Peyer's patch (tissue), 4 donors: ENCODE results near the gene SAAL1.

ENCODE experiments used
- POLR2A ChIP-seq, 2 donors: fragments of 450-650 bp; IDR thresholded peaks; one replicate each; pipeline ENCODE4 v1.5.1; 2017; ENCODE audit warnings: antibody characterized with exemption in 2 of 2, mild to moderate bottlenecking in 2 of 2, moderate library complexity in 2 of 2
- TF ChIP-seq, protein P1 (sequence below), 6 experiments: fragments of 450-650 bp in 4 of 6; fragments of 200-600 bp in 2 of 6; sonication (generic) in 1 of 6; IDR thresholded peaks; one replicate each; pipeline ENCODE4 v1.5.1; 2017 to 2019; ENCODE audit warnings: antibody characterized with exemption in 6 of 6, mild to moderate bottlenecking in 3 of 6, moderate library complexity in 1 of 6

DNA sequence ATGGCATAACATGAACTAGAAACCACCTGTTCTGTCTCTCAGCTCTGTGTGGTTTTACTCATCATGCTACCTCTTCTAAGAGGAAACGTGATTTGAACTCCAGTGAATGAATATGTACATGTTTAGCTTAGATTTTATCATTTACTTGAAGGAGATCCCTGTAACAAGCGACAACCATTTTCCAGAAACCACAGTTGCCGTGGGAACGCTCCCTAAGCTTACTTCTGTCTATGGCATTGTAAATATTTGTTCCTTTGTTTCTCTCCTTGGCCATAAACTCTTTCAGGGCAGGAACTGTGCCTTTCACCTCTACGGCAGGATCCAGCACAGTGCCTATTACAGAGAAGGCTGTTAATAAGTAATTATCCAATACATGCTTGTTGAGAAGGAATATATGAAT is 42.8 kb downstream of the SAAL1 start:
- TF ChIP-seq, protein P1, sequence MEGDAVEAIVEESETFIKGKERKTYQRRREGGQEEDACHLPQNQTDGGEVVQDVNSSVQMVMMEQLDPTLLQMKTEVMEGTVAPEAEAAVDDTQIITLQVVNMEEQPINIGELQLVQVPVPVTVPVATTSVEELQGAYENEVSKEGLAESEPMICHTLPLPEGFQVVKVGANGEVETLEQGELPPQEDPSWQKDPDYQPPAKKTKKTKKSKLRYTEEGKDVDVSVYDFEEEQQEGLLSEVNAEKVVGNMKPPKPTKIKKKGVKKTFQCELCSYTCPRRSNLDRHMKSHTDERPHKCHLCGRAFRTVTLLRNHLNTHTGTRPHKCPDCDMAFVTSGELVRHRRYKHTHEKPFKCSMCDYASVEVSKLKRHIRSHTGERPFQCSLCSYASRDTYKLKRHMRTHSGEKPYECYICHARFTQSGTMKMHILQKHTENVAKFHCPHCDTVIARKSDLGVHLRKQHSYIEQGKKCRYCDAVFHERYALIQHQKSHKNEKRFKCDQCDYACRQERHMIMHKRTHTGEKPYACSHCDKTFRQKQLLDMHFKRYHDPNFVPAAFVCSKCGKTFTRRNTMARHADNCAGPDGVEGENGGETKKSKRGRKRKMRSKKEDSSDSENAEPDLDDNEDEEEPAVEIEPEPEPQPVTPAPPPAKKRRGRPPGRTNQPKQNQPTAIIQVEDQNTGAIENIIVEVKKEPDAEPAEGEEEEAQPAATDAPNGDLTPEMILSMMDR (IDR thresholded peaks at IDR 0.05), result no peak
- TF ChIP-seq POLR2A (IDR thresholded peaks at IDR 0.05), result no peak
